Endothelial cell of umbilical vein (primary cell): ENCODE data around the gene AVPR2. TPM values are rescaled to one million over a fixed set of nuclear protein-coding genes. Genes with fewer than 3 reads are reported as not detected.

Experiments
- BruUV-seq: library from RNA; stranded (reverse); fragments of 400-500 nt; replicated peaks from 2 replicates; lab custom pipeline; 2021; lab: Mats Ljungman, UMichigan
- CTCF ChIA-PET: fragments of 300-600, 350-600 bp; sonication (Branson Sonifier 250); formaldehyde crosslinking; loops from one replicate; lab custom pipeline; 2021; ENCODE audit warnings: antibody characterized with exemption, inconsistent platforms; lab: Charles Lee
- POLR2A ChIA-PET: fragments of 300-600, 350-600 bp; sonication (Branson Sonifier 250); formaldehyde crosslinking; loops from one replicate; lab custom pipeline; 2021; ENCODE audit warnings: antibody characterized with exemption, inconsistent platforms; lab: Charles Lee
- DNase-seq: peaks from one replicate; pipeline ENCODE4 v3.0.0-alpha.2; 2011; ENCODE audit warnings: low read depth, low spot score
- FAIRE-seq: peaks from 2 replicates; lab custom pipeline; 2011; peaks lifted over from hg19 to GRCh38; lab: Jason Lieb, UNC
- H2AFZ ChIP-seq: 2 replicates; pipeline ENCODE4 v1.6.0; 2012; ENCODE audit warnings: low read depth, low read length, control low read depth, inconsistent platforms
- H3K27ac ChIP-seq: 2 replicates; pipeline ENCODE4 v1.5.1; 2011; ENCODE audit warnings: low read depth, mild to moderate bottlenecking, control low read depth, low read length, moderate library complexity; ENCODE audit not compliant: insufficient read depth
- H3K27me3 ChIP-seq, 2 experiments: 2 replicates each; pipeline versions ENCODE4 v1.6.0 to v1.6.1; 2011; ENCODE audit warnings: low read length in 2 of 2, mixed read lengths in 1 of 2; ENCODE audit not compliant: control insufficient read depth in 2 of 2, insufficient read depth in 2 of 2
- H3K36me3 ChIP-seq, 2 experiments: 2 replicates in 1 of 2; 3 replicates in 1 of 2; pipeline ENCODE4 v1.5.1; 2011; ENCODE audit warnings: low read length in 2 of 2, mild to moderate bottlenecking in 1 of 2, moderate library complexity in 1 of 2; ENCODE audit not compliant: control insufficient read depth in 2 of 2, insufficient read depth in 2 of 2; ENCODE audit errors: extremely low read depth in 1 of 2
- H3K4me1 ChIP-seq: 3 replicates; pipeline ENCODE4 v1.5.1; 2011; ENCODE audit warnings: mild to moderate bottlenecking, low read length; ENCODE audit not compliant: control insufficient read depth, insufficient read depth; ENCODE audit errors: extremely low read depth
- H3K4me2 ChIP-seq: 2 replicates; pipeline ENCODE4 v1.6.1; 2011; ENCODE audit warnings: low read length, control low read depth, mixed read lengths; ENCODE audit not compliant: insufficient read depth
- H3K4me3 ChIP-seq, 3 experiments: fragments of 200-600 bp in 1 of 3; sonication (generic), shearing (Covaris generic) in 1 of 3; replicated peaks in 1 of 3; 2 replicates each; pipeline ENCODE4 v1.5.1; 2011 to 2016; ENCODE audit warnings: control low read depth in 3 of 3, low read length in 3 of 3, mild to moderate bottlenecking in 2 of 3, inconsistent platforms in 1 of 3, low read depth in 1 of 3, moderate library complexity in 1 of 3; ENCODE audit not compliant: insufficient read depth in 1 of 3
- H3K79me2 ChIP-seq: 2 replicates; pipeline ENCODE4 v1.6.0; 2012; ENCODE audit warnings: low read length, inconsistent platforms; ENCODE audit not compliant: control insufficient read depth, insufficient read depth
- H3K9ac ChIP-seq: replicated peaks from 2 replicates; pipeline ENCODE3; 2011; ENCODE audit warnings: low read length, control low read depth; ENCODE audit not compliant: insufficient read depth; ENCODE audit errors: extremely low read depth
- H3K9me1 ChIP-seq: replicated peaks from 3 replicates; pipeline ENCODE4 v1.6.0; 2011; ENCODE audit warnings: mild to moderate bottlenecking, low read length; ENCODE audit not compliant: control insufficient read depth, insufficient read depth; ENCODE audit errors: extremely low read depth
- H3K9me3 ChIP-seq: replicated peaks from 2 replicates; pipeline ENCODE4 v1.5.1; 2012; ENCODE audit warnings: low read length, inconsistent platforms; ENCODE audit not compliant: control insufficient read depth, insufficient read depth
- H4K20me1 ChIP-seq: replicated peaks from 2 replicates; pipeline ENCODE3; 2011; ENCODE audit warnings: mild to moderate bottlenecking, low read length; ENCODE audit not compliant: control insufficient read depth, insufficient read depth; ENCODE audit errors: extremely low read depth
- EZH2 ChIP-seq: IDR thresholded peaks from 2 replicates; pipeline ENCODE4 v1.6.1; 2012; ENCODE audit warnings: borderline replicate concordance, low read depth, mild to moderate bottlenecking, moderate library complexity, low read length, inconsistent platforms; ENCODE audit not compliant: severe bottlenecking
- JUN ChIP-seq: IDR thresholded peaks from 2 replicates; pipeline ENCODE4 v1.6.1; 2011; ENCODE audit warnings: borderline replicate concordance, low read depth; ENCODE audit not compliant: insufficient read length, insufficient read depth
- POLR2A ChIP-seq: IDR thresholded peaks from 2 replicates; pipeline ENCODE4 v1.6.1; 2012; ENCODE audit warnings: low read depth, mild to moderate bottlenecking, control low read depth, low read length
- dilution Hi-C: fragments of 300-500 bp; cut with MboI; formaldehyde crosslinking; loops from one replicate; pipeline ENCODE4 v1.15.0; 2019; ENCODE audit warnings: low sequenced_read_pairs; ENCODE audit not compliant: extremely low pct_ligation_motif_present
- intact Hi-C: fragments of 100-400 bp; cut with micrococcal nuclease; formaldehyde crosslinking; loops from one replicate; pipeline ENCODE4 v1.10.0; 2022
- polyA plus RNA-seq, 4 experiments: library from polyadenylated mRNA; depleted of rRNA in 3 of 4; stranded (reverse) in 3 of 4; unstranded in 1 of 4; fragments of >200 nt; gene quantifications; 2 replicates each; pipeline versions ENCODE4 v1.2.1 to v1.2.3, GENCODE V29; 2011 to 2012; ENCODE audit warnings: missing spikeins in 1 of 4
- total RNA-seq: library from RNA; stranded (reverse); gene quantifications from 2 replicates; pipeline ENCODE4 v1.2.3, GENCODE V29; 2021

AVPR2 gene
- total and polyA plus RNA-seq, 2 donors (not counting 3 experiments of a cell fraction or from before 2014, with no cell fraction given): not detected

- intact Hi-C loops: loop anchor here (10.0 kb wide), 2 partner anchors 65 to 85 kb away; partner anchors contain the start of genes IDH3G and SSR4
- no peak for DNase-seq
- TF ChIP-seq JUN: no peak
- no peak for TF ChIP-seq EZH2
- no peak overlapping the region for H3K9ac ChIP-seq
- ChIA-PET CTCF (no interaction called here), POLR2A (no interaction called here)
- H3K4me2 ChIP-seq: no peak overlapping the region
- BruUV-seq: no TSS peak
- H3K9me1 ChIP-seq: no peaks in the 10 kb centered on the region
- dilution Hi-C loops: no loop called here
- peaks cover 17 to 19% of the 10 kb centered on the region in 2 experiments for H3K27me3 ChIP-seq
- no peaks in the 10 kb centered on the region for H4K20me1 ChIP-seq
- no peak overlapping the region for H3K27ac ChIP-seq
- no peaks in the 10 kb centered on the region for H3K4me1 ChIP-seq
- no peaks in the 10 kb centered on the region for H3K36me3 ChIP-seq
- no peak for FAIRE-seq
- H3K79me2 ChIP-seq: no peaks in the 10 kb centered on the region
- no peak overlapping the region for H3K4me3 ChIP-seq
- no peak overlapping the region for H2AFZ ChIP-seq
- no peaks in the 10 kb centered on the region for H3K9me3 ChIP-seq
These were observed 24.6 kb upstream of the AVPR2 start for GRCh38 chrX:153879741-153880439.

GRCh38 chrX:153880440-153880815, 24.0 kb upstream of the AVPR2 start:
- no peaks in the 10 kb centered on the region for H3K36me3 ChIP-seq
- ChIA-PET POLR2A (no interaction called here), CTCF (no interaction called here)
- no peak overlapping the region for H3K4me3 ChIP-seq
- H3K79me2 ChIP-seq: no peaks in the 10 kb centered on the region
- H3K9me1 ChIP-seq: no peaks in the 10 kb centered on the region
- H4K20me1 ChIP-seq: no peaks in the 10 kb centered on the region
- FAIRE-seq (no peak), DNase-seq (no peak)
- no peak for TF ChIP-seq POLR2A
- H3K9me3 ChIP-seq: no peaks in the 10 kb centered on the region
- H3K27ac ChIP-seq: no peak overlapping the region
- intact Hi-C loops (loop anchor here (10.0 kb wide), 1 partner anchor 66 kb away; no protein-coding TSS in a partner anchor), dilution Hi-C loops (no loop called here)
- H2AFZ ChIP-seq: no peak overlapping the region
- BruUV-seq: no TSS peak
- no peak overlapping the region for H3K4me2 ChIP-seq
- H3K9ac ChIP-seq: no peak overlapping the region
- peaks cover 23 to 24% of the 10 kb centered on the region in 2 experiments for H3K27me3 ChIP-seq
- no peaks in the 10 kb centered on the region for H3K4me1 ChIP-seq
